Measurements from ENCODE around the gene ZNF883. TPM values are rescaled to one million over a fixed set of nuclear protein-coding genes. Genes with fewer than 3 reads are reported as not detected.

The ZNF883 gene
- total RNA-seq, 1 experiment from 2014 or later = not detected

- peak overlapping the region; percentile 97 for H2AFZ ChIP-seq (ENCODE audit: low read depth, low read length, poor library complexity, severe bottlenecking)
- H3K9me2 ChIP-seq (ENCODE audit: insufficient read depth) = no peaks in the 10 kb centered on the region
- peak overlapping the region in 1 of 2 experiments; percentile 83; a peak in 2 of 4 replicates for H3K4me3 ChIP-seq (replicated peaks in 1 of 2; ENCODE audit: low read depth in 1 of 2, low read length in 2 of 2)
- no peaks in the 10 kb centered on the region for H4K20me1 ChIP-seq (ENCODE audit: insufficient read depth)
- BruUV-seq (replicated peaks) = no TSS peak
- RAD21 ChIA-PET (ENCODE audit: low non-redundant PET in 1 of 2, low total read pairs in 2 of 2, uncharacterized antibody in 2 of 2, unreplicated experiment in 2 of 2) = no interaction called here
- POLR2A ChIA-PET = no interaction called here
- H3K4me2 ChIP-seq (ENCODE audit: low read length) = peak overlapping the region; percentile 79
- CTCF ChIA-PET = no interaction called here
- no peak overlapping the region for H3K27ac ChIP-seq (ENCODE audit: low read depth, low read length)
- no peak for DNase-seq (ENCODE audit: low read depth, low spot score)
- intact Hi-C loops (cut with micrococcal nuclease) = no loop called here
- no peak overlapping the region for H3K9ac ChIP-seq (ENCODE audit: low read length)
- peaks cover 0 to 8% of the 10 kb centered on the region in 2 experiments; a peak in 2 of 4 replicates for H3K4me1 ChIP-seq (ENCODE audit: control insufficient read depth in 1 of 2, insufficient read depth in 2 of 2, low read length in 2 of 2)
- no peaks in the 10 kb centered on the region for H3K27me3 ChIP-seq (ENCODE audit: insufficient read depth, low read length)
- no peak for TF ChIP-seq EGR1 (IDR thresholded peaks at IDR 0.05; ENCODE audit: low read depth)
- TF ChIP-seq SIN3A (IDR thresholded peaks at IDR 0.05; ENCODE audit: low read depth) = no peak
- TF ChIP-seq SP1 (IDR thresholded peaks at IDR 0.05; ENCODE audit: low read depth) = no peak
- TF ChIP-seq EZH2phosphoT487 (IDR thresholded peaks at IDR 0.05; ENCODE audit: borderline replicate concordance) = no peak
- no peak for TF ChIP-seq TCF7L2 (IDR thresholded peaks at IDR 0.05; ENCODE audit: borderline replicate concordance, extremely low read depth, insufficient read depth, insufficient read length)
- H3K36me3 ChIP-seq (ENCODE audit: control insufficient read depth in 1 of 2, insufficient read depth in 2 of 2, low read length in 2 of 2) = no peaks in the 10 kb centered on the region
- peaks cover under 1 to 12% of the 10 kb centered on the region in 2 experiments; a peak in 2 of 4 replicates for H3K9me3 ChIP-seq (ENCODE audit: control insufficient read depth in 1 of 2, insufficient read depth in 1 of 2, low read depth in 1 of 2, low read length in 2 of 2)
- ATAC-seq = no peak
- no peaks in the 10 kb centered on the region for H3K79me2 ChIP-seq (ENCODE audit: insufficient read depth, low read length)
Observed at GRCh38 chr9:113057193-113057592, 45.2 kb upstream of the ZNF883 start.

GRCh38 chr9:113056191-113057106, 44.5 kb upstream of the ZNF883 start, which contains the start of gene ZFP37:
Gene ZFP37 (minus strand): TSS chr9:113056724. CDS start chr9:113056688, 36 bp downstream.
- POLR2A ChIA-PET = no interaction called here

More at GRCh38 chr9:113056191-113057106, 44.5 kb upstream of the ZNF883 start, which contains the start of gene ZFP37:
- ATAC-seq = peak; percentile 94
- Histone ChIP-seq H3K9me2 (ENCODE audit: insufficient read depth) (no peaks in the 10 kb centered on the region), H4K20me1 (ENCODE audit: insufficient read depth) (no peaks in the 10 kb centered on the region), H3K27me3 (ENCODE audit: insufficient read depth, low read length) (no peaks in the 10 kb centered on the region), H3K4me3 (replicated peaks in 1 of 2; ENCODE audit: low read depth in 1 of 2, low read length in 2 of 2) (peak within 1 kb of the TSS; percentile 53 to 83), H3K27ac (ENCODE audit: low read depth, low read length) (peak within 1 kb of the TSS; percentile 9; the same call in 1 of the 2 replicates), H3K79me2 (ENCODE audit: insufficient read depth, low read length) (no peaks in the 10 kb centered on the region), H3K9me3 (ENCODE audit: control insufficient read depth in 1 of 2, insufficient read depth in 1 of 2, low read depth in 1 of 2, low read length in 2 of 2) (peaks cover 7 to 12% of the 10 kb centered on the region in 2 experiments; a peak in 2 of 4 replicates), H3K9ac (ENCODE audit: low read length) (peak within 1 kb of the TSS; percentile 60), H3K4me1 (ENCODE audit: control insufficient read depth in 1 of 2, insufficient read depth in 2 of 2, low read length in 2 of 2) (peaks cover 0 to 8% of the 10 kb centered on the region in 2 experiments; a peak in 2 of 4 replicates), H2AFZ (ENCODE audit: low read depth, low read length, poor library complexity, severe bottlenecking) (peak within 1 kb of the TSS; percentile 97), H3K4me2 (ENCODE audit: low read length) (peak within 1 kb of the TSS; percentile 79), H3K36me3 (ENCODE audit: control insufficient read depth in 1 of 2, insufficient read depth in 2 of 2, low read length in 2 of 2) (no peaks in the 10 kb centered on the region)
- peak; percentile 72 for DNase-seq (ENCODE audit: low read depth, low spot score)
- ChIA-PET RAD21 (ENCODE audit: low non-redundant PET in 1 of 2, low total read pairs in 2 of 2, uncharacterized antibody in 2 of 2, unreplicated experiment in 2 of 2) (no interaction called here), CTCF (no interaction called here)
- TF ChIP-seq JUND (IDR thresholded peaks at IDR 0.05) (no peak), ELF1 (IDR thresholded peaks at IDR 0.05; ENCODE audit: borderline replicate concordance, low read depth) (peak; percentile 52), EZH2phosphoT487 (IDR thresholded peaks at IDR 0.05; ENCODE audit: borderline replicate concordance) (no peak), EGR1 (IDR thresholded peaks at IDR 0.05; ENCODE audit: low read depth) (peak; percentile 90), CBX3 (IDR thresholded peaks at IDR 0.05; ENCODE audit: low read depth) (no peak; the same call in 1 of the 2 replicates), YY1 (IDR thresholded peaks at IDR 0.05; ENCODE audit: extremely low read depth, insufficient replicate concordance, low read depth, low read length) (peak; percentile 100), EZH2 (IDR thresholded peaks at IDR 0.05) (no peak), POLR2AphosphoS5 (IDR thresholded peaks at IDR 0.05; ENCODE audit: low read depth, low read length) (peak; percentile 37; the same call in 1 of the 2 replicates), ATF3 (IDR thresholded peaks at IDR 0.05) (no peak), CEBPB (IDR thresholded peaks at IDR 0.05; ENCODE audit: low read depth) (no peak), TCF7L2 (IDR thresholded peaks at IDR 0.05; ENCODE audit: borderline replicate concordance, extremely low read depth, insufficient read depth, insufficient read length) (no peak), POLR2A (IDR thresholded peaks at IDR 0.05; ENCODE audit: borderline replicate concordance, extremely low read depth, insufficient read depth, insufficient read length) (no peak), ZNF274 (IDR thresholded peaks at IDR 0.05; ENCODE audit: low read depth, low read length) (no peak), SIN3A (IDR thresholded peaks at IDR 0.05; ENCODE audit: low read depth) (no peak)
- BruUV-seq (replicated peaks) = TSS peak; percentile 65
- intact Hi-C loops (cut with micrococcal nuclease) = no loop called here

All from HCT116 (cell line).